RCC 7860 (cell line): ENCODE results near the gene SLC2A6.

Experiments
- DNase-seq: peaks from one replicate; pipeline ENCODE4 v3.0.0-alpha.2; 2015; ENCODE audit warnings: low spot score
- FAIRE-seq: peaks from 2 replicates; lab custom pipeline; 2012; peaks lifted over from hg19 to GRCh38; lab: Jason Lieb, UNC

The SLC2A6 gene

DNA sequence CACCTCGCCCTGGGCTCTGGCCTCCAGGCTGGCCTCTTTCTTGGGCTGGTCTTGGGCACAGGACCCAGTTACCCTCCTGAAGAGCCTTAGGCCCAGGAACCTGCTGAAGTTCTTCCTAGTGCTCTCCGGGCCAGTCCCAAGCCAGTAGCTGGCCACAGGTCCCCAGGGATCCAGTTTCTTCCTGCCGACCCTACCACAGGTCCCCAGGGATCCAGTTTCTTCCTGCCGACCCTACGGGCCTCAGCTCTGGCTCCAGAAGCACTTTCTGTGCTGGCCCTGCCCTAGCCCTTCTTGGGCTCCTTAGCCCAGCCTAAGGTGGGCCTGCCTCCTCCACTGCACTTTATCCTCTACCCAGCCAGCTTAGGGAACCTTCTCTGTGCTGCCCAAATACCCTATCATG is 37.3 kb downstream of the SLC2A6 start:
- no peak for DNase-seq

DNA sequence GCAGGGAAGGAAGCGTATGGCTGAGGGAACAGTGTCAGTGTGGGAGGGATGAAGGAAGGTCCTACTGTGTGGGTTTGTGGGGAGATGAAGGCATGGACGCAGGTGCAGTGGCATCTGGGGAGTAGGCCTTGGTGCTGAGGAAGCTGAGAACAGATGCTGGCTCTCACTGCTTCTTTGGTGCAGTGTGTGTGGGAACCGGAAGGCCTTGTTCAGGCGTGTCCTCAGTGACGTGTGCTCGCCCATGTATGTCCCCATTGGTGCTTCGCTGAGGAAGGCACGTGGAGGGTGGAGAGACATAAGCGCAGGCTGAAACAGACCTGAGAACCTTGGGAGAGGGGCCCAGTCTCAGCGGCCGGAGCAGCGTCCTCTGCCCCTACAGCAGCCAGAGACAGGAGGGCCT is 38.0 kb downstream of the SLC2A6 start:
- FAIRE-seq, result no peak
- DNase-seq, result no peak

More for the DNA sequence above, 37.3 kb downstream of the SLC2A6 start:
- no peak for FAIRE-seq

DNA sequence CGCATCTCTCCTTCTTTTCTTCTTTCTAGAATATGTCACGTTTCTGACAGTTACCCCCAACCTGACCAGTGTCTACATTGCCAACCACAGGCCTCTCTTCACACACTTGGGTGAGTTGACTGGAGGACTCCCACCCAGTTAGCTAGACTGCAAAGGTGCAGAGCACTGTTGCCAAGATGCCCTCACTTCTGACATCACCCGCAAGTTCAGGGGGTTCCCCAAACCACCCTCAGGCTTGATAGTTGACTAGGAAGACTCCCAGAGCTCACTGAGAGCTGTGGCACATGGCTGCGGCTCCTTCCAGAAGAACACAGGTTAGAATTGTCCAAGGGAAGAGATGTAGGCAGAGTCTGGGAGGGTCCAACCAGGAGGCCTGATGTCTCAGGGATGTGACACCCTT is 39.6 kb downstream of the SLC2A6 start:
- no peak for FAIRE-seq

DNA sequence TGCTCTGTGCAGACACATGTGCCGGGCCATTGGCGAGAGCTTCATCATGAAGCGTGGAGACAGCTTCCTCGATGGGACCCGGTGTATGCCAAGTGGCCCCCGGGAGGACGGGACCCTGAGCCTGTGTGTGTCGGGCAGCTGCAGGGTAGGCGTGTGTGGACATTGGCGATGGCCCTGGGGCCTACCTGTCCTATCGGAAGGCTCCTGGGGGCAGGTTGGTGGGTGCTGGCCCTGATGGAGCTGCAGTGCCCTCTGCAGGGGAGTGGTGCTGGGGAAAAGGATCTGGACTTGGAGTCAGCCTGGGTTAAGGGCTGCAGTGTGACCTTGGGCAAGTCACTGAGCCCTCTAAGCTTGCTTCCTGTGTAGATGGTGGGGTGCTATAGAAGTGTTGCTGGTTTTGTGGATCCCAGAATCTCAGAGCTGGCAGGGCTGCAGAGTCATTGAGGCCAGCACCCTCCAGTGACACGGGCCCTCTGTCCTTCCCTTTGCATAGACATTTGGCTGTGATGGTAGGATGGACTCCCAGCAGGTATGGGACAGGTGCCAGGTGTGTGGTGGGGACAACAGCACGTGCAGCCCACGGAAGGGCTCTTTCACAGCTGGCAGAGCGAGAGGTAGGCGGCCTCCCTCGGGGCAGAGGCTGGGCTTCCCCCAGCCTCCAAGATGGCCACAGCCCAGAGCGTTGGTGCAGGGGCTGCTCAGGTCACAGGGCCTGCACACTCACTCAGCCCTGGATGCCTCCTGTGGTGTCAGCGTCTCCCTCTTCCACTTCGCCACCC is 41.0 kb downstream of the SLC2A6 start:
- DNase-seq, result no peak
- no peak for FAIRE-seq

More for the DNA sequence above, 39.6 kb downstream of the SLC2A6 start:
- no peak for DNase-seq

DNA sequence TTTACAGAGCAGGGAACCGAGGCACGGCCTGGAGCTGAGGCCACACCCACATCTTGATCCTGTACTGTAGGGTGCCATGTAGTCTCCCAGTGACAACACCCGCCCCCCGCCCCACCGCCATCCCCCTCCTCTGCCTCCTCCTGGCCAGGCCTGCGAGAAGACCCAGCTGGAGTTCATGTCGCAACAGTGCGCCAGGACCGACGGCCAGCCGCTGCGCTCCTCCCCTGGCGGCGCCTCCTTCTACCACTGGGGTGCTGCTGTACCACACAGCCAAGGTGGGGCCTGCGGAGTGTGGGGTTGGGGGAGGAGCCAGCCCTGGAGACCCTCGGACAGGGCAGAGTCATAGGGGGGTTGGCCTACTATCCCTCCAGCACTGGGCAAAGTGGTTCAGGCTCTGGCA is 42.2 kb downstream of the SLC2A6 start:
- FAIRE-seq, result no peak
- no peak for DNase-seq

DNA sequence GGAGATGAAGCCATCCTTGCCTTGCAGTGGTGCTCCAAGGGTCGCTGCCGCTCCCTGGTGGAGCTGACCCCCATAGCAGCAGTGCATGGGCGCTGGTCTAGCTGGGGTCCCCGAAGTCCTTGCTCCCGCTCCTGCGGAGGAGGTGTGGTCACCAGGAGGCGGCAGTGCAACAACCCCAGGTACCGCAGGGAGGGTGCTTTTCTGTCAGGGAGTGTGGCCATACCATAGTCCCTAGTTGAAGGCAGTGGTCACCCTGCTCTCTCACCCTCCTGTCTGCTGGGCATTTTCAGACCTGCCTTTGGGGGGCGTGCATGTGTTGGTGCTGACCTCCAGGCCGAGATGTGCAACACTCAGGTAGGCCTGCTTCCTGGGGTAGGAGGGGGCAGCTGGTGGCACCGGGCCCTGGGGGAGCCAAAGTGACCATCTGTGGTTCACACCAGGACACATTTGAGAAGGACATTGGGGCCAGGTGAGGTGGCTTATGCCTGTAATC is 45.5 kb downstream of the SLC2A6 start:
- FAIRE-seq (no peak), DNase-seq (no peak)

DNA sequence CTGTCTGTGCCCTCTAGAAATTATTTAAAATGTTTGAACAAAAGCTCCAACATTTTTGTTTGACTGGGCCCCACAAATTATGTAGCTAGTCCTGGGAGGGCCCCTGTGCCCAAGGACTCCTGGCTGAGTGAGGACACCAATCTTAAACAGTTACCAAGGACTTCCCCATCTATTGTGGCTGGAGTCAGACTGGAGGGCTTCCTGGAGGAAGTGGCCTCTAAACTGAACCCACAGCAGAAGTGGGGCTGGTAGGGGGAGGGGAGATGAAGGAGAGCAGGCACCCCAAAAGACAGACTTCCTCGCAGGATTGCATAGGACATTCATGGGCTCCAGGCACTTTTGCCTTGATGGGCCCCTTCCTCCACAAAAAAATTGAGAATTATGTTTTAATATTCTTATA is 48.7 kb downstream of the SLC2A6 start:
- FAIRE-seq, result no peak
- no peak for DNase-seq

DNA sequence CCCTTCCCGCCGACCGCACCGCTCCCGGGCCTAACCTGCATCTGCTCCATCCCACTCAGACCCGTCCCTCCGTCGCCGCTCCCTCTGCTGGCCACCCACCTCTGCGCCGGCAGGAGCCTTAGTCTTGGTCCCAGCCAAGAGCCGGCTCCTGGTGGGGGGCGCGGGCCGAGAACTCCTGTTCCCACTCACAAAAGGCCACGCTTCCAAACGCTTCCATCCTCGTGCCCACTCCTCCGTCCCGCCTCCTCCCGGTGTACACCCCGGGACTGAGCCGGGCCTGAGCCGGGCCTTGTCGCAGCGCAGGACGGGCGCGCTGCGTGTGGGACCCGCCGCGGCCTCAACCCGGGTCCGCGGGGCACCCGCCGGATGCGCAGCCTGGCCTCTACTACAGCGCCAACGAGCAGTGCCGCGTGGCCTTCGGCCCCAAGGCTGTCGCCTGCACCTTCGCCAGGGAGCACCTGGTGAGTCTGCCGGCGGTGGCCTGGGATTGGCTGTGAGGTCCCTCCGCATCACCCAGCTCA is 49.2 kb downstream of the SLC2A6 start:
- FAIRE-seq, result no peak

DNA sequence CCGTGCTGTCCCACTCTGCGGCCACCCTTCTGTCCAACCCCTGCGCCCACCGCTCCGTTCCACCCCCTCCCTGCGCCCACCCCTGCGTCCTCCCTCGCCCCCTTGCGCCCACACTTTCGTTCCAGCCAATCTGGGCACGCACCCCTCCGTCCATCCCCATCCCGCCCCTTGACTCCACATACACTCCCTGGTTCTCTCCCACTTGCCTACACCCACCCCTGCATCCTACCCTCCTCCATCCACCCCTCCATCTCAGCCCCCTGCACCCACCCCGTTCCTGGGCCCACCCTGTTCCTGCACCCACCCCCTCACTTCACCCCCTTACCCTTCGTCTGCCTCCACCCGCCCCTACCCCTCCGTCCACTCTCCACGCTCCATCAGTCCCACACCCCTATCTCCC is 49.7 kb downstream of the SLC2A6 start:
- no peak for DNase-seq
- FAIRE-seq, result no peak

More for the DNA sequence above, 49.2 kb downstream of the SLC2A6 start:
- DNase-seq, result no peak

DNA sequence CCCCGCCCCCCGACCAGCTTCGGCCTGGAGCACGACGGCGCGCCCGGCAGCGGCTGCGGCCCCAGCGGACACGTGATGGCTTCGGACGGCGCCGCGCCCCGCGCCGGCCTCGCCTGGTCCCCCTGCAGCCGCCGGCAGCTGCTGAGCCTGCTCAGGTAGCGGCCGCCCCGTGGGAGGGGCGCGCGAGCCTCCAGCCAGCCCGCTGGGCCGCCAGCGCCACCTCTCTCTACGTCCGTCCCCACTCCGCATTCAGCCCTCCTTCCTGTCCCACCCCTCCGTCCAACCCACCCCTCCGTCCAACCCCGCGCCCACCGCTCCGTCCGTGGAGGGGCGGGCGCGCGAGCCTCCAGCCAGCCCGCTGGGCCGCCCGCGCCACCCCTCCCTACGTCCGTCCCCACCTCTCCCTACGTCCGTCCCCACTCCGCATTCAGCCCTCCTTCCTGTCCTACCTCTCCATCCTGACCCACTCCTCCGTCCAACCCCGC is 50.2 kb downstream of the SLC2A6 start:
- no peak for DNase-seq
- FAIRE-seq, result no peak

DNA sequence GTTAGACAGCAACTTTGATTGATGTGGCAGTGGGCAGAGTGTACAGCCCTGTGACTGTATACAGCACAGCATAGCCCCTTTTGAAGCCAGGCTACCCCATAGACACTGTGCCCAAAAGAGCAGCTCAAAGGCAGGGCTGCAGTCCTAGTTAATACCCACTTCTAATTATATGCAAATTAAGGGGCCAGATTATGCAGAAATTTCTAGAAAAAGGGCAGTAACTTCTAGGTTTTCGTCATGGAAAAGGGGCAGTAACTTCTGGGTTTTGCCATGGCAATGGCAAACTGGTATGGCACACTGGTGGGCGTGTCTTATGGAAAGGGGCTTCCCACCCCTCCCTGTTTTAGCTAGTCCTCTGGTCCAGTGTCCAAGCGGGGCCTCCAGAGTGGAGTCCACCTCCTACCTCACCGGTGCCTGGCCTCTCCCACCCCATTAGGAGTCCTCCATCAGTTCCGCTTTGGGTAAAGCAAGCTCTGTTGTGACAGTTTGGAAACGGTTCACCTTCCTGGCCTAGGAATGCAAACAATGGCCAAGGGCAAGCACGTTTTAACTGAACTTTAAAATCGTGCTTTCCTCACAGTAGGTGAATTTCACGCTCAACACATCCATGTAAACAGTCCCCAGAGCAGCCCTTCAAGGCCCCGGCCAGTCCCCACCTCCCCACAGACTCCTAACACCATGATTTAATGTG is 51.1 kb downstream of the SLC2A6 start:
- no peak for DNase-seq
- FAIRE-seq, result no peak

DNA sequence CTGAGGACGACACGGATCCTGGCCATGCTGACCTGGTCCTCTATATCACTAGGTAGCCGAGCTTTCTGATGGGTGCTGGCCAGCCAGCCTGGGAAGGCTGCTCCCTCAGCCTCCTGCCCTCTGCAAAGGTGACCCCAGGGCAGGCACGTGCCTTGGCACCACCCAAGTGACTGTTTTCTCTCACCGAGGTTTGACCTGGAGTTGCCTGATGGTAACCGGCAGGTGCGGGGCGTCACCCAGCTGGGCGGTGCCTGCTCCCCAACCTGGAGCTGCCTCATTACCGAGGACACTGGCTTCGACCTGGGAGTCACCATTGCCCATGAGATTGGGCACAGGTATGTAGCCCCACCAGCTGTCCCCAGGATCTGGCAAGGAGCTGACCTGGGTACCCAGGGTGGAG is 52.9 kb downstream of the SLC2A6 start:
- FAIRE-seq (no peak), DNase-seq (no peak)

DNA sequence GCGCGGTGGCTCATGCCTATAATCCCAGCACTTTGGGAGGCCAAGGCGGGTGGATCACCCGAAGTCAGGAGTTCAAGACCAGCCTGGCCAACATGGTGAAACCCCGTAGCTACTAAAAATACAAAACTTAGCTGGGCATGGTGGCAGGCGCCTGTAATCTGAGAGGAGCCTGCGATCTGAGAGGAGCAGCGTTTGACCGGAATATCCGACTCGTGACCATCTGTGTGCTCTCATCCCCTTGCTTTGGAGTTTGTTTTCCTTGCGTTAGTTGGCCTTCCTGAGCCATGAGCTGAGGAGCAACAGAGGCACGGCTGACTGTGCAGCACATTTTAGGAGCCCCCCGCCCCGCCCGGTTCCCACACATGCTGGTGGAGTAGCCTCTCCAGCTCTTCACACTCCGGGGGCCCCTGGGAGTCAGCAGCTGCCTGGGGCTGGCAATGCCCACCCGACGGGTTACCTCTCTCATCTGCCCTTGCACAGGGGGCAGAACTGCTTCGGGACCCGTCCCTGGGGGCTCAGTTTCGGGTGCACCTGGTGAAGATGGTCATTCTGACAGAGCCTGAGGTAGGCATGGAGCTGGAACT is 53.8 kb downstream of the SLC2A6 start:
- FAIRE-seq, result no peak
- DNase-seq, result no peak

DNA sequence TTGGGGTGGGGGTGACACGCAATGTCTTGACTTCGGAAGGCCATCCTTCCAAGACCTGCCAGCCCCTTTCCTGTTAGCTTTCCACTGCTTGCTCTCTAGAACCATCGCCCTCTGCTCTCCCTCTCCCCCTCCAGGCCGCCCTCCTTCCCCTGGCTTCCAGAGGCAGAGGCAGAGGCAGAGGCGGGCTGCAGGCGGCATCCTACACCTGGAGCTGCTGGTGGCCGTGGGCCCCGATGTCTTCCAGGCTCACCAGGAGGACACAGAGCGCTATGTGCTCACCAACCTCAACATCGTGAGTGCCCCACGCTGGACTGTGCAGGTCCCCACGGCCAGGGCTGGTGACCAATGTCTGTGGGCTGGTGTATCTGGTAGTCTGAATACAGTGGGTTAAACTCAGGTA is 54.7 kb downstream of the SLC2A6 start:
- FAIRE-seq, result no peak
- DNase-seq, result no peak

DNA sequence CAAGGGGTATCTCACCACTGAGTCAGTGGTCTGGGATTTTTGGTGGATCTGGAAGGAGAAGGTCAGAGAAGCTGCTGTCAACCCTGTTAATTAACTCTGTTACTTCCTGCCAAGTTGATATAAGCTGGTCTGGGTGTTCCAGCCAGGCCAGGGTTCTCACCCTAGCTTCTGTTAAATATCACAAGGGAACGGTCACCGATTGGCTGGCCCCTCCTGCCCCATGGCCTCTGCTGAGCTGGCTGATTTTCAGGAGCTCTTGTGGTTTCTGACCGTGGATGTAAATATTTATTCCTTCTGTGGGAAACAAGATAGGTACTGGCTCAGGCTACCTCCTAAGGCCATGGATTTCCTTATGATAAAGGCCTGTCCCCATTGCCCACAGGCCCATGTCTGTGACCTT is 55.7 kb downstream of the SLC2A6 start:
- FAIRE-seq, result no peak
- no peak for DNase-seq

DNA sequence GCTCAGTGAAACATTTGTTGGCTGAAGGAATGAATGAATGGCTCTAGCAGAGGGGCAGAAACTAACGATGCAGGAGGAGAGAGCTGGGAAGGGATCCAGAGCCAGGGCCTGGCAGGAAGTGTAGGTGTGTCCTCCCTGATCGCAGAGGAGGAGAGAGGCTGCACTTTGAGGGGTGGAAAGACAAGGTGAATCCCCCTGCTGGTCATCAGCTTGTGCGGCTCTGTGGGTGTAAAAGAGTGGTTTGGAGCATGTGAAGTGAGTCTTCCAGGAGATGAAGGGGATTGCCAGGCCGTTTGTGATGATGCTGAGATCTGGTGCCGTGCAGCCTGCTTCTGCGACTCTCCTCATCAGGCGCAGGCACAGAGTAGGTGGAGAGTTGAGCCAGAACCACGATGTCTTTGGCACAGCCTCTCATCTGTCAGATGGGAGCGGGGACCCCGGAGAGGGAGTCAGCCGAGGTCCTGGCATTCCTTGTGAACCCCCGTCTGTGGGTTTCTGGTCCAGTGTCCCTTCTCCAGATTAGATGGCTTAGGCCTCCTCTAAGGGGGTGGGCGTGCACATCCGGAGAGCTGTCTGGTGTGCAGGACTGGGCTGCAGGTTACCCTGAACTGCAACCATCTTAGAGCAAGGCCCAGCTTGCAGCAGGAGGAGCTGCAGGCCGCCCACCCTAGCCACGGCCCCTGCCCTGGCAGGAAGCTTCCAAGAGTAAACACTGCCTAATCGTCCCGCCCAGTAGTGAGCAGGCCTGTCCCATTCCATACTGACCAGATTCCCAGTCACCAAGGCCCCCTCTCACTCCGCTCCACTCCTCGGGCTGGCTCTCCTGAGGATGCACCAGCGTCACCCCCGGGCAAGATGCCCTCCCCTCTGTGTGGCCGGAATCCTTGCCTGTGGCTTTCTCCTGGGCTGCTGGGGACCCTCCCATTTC is 57.0 kb downstream of the SLC2A6 start, which contains the start of gene ADAMTS13:
TSS of gene ADAMTS13 (plus strand) at position 753 of the 928 bp plus-strand sequence. CDS start at position 830, 77 bp downstream.
- no peak for FAIRE-seq
- no peak for DNase-seq
